GM18858 (cell line): Measurements from ENCODE around the gene TMEM205.
"Not testable (repeated sequence)": the region's sequence is repeated elsewhere in the genome, so short reads cannot be mapped to it uniquely, and the experiment has no call there.

Experiments used
- ATAC-seq: cut with Tn5 transposase; IDR thresholded peaks from one replicate; pipeline ENCODE4 v1.9.1; 2021; ENCODE audit not compliant: unreplicated experiment

The TMEM205 gene

DNA sequence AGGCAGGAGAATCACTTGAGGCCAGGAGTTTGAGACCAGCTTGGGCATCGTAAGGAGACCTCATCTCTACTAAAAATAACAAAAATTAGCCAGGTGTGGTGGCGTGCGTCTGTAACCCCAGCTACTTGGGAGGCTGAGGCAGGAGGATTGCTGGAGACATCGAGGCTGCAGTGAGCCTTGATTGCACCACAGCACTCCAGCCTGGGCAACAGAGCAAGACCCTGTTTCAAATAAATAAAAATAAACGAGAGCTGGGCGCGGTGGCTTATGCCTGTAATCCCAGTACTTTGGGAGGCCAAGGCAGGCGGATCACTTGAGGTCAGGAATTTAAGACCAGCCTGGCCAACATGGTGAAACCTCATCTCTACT is 6.0 kb downstream of the TMEM205 start:
- ATAC-seq, result not testable (repeated sequence)

DNA sequence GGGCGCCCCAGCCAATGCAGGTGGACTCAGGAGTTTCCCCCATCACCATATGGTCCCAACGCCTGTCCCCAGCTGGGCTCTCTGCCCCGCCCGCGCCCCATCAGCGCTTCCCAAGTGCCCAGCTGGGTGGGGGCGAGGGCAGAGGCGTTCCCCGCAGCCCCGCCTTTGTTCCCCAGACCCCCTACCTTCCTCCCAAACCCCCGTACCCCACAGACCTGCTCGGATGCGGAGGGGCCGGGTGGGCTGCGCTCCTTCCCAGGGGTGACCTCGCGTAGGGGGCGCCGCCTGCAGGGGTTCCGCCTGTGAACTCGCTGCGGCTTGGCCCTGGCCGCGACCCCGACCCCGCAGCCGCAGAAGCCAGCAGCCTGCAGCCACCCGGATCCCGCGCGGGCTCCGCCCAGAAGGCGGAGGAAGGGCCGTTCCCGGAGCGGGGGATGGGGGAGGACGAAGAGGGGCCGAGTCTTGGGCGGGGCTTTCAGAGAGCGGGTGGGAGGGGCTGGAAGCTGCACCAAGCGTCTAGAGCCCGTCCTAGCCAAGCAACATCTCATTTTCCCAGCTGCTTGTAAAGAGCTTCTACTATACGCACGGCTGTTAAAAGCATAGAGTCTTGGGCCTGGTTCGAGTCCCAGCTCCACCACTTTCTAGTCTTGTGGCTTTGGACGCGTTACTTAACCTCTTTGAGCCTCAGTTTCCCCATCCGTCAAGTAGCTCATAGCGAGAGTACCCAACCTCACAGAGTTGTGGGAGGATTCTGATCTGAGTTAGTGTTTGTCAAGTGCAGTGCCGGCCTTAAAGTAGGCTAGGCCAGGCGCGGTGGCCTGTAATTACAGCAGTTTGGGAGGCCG is 6.6 kb downstream of the TMEM205 start, which contains the start of gene RAB3D:
RAB3D (minus strand) TSS at position 404 of the 845 bp plus-strand sequence. CDS start 2,258 bp downstream, outside the sequence.
- ATAC-seq, result no peak

DNA sequence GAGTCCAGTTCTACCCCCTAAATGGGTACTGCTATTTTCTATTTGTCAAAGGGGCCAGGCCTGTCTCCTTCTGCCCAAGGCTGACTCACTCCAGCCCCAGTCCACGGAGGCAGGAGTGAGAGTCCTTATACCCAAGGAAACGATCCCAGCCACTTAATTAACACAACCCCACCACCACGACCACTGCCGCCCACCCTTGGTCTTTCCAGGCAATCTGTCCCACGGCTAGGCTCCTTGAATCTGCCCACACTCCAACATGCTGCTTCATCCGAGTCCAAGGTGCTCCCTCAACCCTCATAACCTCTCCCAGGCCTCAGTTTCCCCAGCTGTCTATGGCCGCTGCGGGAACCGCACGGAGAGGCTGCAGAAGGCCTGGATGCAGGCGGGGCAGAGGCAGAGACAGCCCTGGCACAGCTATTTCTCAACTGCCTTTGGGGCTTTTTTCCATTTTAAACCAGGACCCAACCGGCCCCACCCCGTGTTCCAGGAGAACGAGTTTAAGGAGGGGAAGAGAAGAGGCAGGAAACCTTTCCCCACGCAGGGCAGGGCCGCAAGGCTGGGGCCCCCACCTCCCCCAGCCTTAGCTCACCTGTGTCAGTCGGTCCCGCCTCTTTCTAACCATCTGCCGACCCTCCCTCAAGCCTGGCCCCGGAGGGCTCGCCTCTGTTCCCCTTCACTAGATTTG is 7.4 kb downstream of the TMEM205 start:
- no peak for ATAC-seq

DNA sequence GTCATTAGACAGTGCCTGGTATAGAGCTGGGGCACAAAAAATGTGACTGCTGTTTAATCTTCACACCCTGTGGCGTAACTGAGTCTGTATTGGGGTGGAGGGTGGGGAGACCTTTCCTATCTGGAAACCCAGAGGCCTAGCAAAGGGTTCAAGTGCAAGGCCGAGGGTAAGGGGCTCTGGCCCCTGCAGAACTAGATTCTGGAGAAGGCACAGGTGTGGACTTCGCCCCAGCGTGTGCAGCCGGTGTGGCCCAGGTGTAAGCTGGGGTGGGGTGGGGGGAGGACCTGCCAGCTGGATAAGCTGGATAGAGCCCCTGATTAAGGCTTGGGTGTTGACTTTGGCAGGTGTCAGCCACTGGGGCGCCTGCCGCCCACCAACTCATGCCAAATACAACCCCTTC is 7.9 kb downstream of the TMEM205 start:
- no peak for ATAC-seq

DNA sequence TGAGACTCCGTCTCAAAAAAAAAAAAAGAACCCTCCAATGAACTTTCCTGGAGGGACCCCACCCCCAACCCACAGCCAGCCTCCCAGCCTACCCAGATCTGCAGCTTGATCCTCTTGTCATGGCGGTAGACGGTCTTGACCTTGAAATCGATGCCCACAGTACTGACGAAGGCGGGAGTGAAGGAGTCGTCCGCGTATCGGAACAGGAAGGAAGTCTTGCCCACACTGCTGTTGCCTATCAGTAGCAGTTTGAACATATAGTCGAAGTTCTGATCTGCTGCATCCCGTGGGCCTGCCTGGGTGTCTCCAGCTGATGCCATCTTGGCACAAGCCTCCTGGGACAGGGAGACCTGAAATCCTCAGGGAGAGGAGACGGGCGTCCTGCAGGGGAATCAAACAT is 9.0 kb downstream of the TMEM205 start:
- no peak for ATAC-seq

DNA sequence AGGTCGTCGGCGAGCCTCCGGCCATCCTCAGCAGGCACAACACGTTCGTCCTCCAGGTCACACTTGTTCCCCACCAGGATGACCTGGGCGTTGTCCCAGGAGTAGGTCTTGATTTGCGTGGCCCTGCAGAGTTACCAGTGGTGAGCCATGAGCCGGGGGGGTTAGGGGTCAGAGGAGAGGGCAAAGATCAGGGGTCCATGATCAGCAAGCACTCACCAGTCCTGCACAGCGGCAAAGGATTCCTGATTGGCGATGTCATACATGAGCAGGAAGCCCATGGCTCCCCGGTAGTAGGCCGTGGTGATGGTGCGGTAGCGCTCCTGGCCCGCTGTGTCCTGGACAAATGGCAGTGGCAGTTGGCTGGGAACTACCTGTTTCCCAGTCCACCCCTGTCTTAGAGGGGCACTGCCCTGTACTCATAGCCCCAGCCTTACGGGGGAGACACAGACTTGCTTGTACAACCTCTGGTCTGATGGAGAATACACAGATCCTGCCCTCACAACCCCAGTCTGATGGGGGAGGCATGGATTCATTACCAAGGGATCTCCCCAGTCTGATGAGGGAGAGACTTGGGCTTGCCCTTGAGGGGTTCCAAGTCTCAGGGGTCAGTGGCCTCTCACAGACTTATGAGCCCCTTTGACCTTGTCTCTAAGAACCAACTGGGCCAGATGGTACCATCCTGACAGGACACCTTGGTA is 10.5 kb downstream of the TMEM205 start:
- ATAC-seq, result no peak

DNA sequence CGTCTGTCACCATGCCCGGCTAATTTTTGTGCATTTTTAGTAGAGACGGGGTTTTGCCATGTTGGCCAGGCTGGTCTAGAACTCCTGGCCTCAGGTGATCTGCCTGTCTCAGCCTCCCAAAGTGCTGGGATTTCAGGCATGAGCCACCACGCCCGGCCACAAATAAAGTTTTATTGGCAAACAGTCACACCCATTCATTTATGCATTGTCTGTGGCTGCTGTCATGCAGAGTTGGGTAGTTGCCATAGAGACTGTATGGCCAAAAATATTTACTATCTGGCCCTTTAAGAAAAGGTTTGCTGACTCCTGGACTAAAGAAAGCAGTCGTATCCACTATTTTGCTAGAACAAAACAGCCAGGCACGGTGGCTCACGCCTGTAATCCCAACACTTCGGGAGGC is 12.2 kb downstream of the TMEM205 start:
- not testable (repeated sequence) for ATAC-seq

DNA sequence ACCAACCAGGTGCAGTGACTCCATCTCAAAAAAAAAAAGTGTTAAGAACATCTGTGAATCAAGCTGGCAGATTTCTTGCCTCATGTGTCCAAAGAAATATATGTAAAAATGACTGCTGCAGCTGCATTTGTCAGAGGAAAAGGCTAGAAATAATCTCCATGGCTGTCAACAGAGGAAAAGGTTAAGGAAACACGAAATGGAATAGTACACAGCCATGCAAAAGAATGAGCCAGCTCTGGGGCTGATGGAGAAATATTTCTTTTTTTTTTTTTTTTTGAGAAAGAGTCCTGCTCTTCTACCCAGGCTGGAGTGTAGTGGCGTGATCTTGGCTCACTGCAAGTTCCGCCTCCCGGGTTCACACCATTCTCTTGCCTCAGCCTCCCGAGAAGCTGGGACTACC is 13.2 kb downstream of the TMEM205 start:
- ATAC-seq, result no peak

DNA sequence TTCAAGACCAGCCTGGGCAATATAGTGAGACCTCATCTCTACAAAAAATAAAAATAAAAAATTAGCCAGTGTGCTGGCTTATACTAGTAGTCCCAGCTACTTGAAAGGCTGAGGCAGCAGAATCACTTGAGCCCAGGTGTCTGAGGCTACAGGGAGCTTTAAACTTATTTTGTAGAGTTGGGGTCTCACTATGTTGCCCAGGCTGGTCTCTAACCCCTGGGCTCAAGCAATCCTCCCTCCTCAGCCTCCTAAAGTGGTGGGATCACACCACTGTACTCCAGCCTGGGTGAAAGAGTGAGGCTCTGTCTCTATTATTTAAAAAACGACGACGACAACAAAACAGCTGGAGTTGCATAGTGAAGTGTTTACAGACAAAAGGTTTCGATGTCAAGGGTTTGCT is 14.6 kb downstream of the TMEM205 start:
- no peak for ATAC-seq

DNA sequence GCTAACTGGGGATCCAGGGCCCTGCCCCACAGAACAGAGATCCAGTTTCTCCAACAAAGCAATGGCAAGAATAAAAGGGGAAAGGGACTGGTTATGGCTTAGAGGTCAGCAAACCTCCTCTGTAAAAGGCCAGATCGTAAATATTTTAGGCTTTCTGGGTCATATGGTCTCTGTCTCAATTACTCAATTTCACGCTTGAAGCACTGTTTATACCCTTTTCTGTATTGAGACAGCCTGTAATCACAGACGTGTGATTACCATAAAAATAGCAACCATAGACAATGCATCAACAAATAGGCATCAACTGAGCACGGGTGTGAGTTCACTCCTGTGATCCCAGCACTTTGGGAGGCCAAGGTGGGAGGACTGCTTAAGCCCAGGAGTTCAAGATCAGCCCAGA is 15.9 kb downstream of the TMEM205 start:
- ATAC-seq, result no peak

DNA sequence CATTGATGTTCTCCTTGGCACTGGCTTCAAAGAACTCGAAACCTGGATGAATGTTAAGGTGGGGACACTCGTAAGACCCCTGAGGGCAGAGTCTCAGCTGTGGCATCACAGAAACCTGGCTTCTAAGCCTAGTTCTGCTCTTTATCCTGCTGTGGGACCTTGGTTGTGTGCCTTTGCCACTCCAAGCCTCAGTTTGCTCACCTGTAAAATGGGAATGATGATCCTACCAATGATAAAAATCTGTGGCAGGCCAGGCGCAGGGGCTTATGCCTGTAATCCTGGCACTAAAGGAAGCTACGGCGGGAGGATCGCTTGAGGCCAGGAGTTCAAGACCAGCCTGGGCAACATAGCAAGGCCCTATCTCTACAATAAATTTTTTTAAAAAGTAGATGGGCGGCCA is 20.5 kb downstream of the TMEM205 start:
- no peak for ATAC-seq

DNA sequence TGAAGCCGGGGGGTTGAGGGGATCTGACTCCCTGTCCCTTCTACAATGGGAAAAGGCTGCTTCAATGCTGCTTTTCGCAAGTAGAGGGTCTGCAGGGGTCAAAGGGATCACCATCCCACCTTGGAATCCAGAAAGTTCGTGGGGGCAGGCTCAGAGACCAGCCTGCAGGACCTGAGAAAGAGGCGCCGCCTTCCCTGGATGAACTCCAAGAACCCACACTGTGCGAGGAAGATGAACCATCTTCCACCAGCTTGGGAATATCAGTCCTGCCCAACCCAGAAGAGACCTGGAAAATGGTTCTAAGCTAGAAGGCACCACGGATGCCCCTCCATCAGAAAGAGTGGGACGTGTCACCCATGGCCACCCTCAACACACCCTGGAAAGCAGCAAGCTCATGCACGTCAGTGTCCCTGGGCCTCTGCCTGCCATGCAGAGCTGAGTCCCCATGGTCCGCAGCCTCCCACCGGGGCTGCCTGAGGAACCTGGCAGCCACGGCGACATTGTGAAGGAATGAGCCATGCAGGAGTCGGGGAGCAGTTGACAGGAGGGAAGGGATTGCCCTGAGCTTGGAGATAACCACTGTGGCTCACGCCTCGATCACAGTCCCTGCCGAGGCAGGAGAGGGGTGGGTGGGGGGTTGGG is 21.2 kb downstream of the TMEM205 start:
- no peak for ATAC-seq

DNA sequence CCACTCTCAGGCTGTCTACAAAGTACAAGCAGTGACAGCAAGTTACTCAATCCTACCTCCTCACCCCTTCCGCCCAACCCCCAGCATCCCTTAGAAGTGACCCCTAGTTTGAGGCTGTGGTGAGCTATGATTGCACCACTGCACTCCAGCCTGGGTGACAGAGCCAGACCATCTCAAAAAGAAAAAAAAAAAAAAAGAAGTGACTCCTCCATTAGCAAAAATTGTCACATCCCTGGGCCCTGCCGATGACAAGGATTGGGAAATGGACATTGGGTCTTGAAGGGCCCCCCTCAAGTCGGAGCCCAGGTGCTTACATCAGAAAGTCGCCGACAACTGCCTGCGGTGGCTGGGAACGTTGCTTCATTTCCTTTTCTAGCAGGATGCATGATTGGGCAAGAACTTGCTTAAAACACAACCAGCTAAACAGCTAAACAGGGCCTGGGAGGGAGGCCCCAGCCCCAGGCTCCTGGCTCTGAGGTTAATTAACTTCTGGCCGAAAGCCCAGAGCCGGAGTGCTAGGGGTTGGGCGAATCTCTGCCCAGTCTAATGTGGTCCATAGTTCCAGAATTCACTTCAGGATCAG is 21.9 kb downstream of the TMEM205 start:
- ATAC-seq, result no peak

DNA sequence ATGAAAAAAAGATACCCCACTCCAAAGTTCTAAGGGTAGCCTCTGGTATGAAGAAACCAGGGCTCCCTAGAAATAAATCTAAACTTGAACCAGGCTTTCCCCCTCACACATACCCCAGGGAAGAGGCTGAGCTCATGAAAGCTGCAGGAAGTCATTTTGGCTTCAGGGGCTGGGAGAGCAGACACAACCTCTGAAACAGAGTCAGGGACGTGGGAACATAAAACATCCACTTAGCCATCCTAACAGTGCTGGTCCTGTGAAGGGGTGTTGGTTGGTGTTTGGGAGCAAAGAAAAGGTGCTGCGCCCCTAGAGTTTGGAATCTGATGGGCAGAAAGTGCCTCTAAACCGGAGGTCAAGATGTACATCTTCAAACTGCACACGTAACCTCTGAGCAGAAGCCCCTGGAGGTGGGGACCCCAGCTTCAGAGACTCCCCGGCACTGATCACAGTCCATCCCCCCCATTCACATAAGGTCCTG is 22.4 kb downstream of the TMEM205 start:
- ATAC-seq, result no peak

DNA sequence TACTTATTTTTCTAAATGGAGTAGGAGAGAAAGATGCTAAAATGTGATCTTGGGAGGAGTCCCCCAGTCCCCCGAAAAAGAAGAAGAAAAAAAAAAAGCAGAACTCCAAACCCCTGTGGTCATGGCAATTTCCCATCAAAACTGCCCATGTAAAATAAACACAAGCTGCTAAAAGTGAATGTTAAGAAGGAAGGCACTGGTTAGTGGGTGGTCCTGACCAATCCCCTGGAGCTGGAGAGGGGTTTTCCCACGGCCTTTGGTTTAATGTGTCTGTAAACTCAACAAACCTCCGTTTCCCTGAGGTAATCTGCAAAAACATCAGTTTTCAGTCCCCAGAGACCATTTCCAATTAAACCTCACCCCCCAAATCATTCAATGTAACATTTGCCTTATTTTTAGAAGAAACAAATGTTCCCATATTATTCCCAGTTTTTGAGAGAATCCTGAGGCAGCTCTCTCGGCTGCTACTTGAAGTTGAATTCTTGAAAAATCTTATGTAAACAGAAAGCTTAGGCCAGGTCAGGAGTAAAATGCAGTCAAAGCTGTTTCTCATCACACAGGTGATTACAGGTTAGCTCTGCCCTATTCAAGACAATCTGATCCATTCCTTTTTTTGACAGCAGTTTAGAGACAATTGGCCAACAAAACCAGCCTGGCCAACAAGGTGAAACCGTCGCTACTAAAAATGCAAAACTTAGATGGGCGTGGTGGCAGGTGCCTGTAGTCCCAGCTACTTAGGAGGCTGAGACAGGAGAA is 23.6 kb downstream of the TMEM205 start:
- no peak for ATAC-seq

DNA sequence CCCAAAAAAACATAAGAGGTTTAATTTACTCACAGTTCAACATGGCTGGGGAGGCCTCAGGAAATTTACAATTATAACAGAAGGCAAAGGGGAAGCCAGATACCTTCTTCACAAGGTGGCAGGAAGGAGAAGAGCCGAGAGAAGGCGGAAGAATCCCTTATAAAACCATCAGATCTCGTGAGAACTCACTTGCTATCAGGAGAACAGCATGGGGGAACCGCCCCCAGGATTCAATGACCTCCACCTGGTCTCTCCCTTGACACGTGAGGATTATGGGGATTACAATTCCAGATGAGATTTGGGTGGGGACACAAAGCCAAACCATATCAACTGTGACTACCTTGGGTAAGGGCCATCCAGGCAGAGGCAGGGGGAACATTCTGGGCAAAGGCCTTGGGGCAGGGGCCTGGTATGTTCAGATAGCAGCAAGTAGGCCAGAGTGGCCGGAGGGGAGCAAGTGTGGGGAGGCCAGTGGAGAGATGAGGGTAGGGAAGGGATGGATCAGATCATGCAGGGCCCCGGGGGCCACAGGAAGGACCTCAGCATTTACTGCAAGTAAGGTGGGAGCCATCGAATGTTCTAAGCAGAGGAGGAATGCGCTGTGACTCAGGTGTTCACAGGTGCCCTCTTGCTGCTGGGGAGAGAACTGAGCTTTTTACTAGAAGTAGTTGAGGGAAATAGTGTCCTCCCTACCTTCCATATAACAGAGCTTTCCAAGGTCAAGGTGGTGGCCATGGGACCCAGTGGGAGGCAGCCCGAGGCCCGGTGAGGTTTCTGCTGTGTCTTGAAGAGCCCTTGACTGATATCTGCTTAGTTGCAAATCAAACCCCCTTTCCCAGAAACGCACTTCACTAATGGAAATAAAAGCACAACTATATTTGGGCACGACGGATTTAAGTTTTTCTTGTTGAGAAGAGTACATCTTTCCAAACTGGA is 24.6 kb downstream of the TMEM205 start:
- ATAC-seq, result no peak

DNA sequence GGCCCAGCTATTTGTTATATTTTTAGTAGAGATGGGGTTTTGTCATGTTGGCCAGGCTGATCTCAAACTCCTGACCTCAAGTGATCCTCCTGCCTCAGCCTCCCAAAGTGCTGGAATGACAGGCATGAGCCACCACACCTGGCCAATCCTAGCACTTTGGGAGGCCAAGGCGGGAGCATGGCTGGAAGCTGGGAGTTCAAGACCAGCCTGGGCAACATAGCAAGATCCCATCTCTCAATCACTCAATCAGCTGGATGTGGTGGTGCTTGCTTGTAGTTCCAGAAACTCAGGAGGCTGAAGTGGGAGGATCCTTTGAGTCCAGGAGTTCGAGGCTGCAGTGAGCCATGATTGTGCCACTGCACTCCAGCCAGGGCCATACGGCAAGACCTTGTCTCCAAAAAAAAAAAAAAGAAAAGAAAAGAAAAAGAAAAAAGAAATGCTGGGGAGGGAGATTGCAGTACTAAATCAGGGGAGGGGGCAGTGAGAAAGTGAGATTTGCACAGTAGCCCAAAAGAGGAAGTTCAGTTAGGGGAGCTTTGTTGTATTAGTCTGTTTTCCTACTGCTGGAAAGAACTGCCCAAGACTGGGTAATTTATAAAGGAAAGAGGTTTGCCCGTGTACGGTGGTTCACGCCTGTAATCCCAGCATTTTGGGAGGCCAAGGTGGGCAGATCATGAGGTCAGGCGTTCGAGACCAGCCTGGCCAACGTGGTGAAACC is 25.6 kb downstream of the TMEM205 start:
- not testable (repeated sequence) for ATAC-seq

DNA sequence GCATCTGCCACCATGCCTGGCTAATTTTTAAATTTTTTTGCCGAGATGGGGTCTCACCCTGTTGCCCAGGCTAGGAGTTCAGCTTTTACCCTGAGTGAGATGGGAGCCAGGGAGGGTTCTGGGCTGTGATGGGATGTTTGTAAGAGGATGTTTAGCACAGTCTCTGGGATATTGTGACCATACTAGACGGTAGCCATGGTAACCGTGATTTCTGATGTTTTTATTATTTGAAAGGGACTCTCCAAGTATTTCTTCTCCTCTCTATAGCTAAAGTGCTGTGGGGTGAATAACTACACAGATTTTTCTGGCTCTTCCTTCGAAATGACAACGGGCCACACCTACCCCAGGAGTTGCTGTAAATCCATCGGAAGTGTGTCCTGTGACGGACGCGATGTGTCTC is 39.7 kb downstream of the TMEM205 start:
- ATAC-seq, result no peak
